AML-193 (cell line): ENCODE results near the gene GAGE12F.
"Not testable (repeated sequence)": the region's sequence is repeated elsewhere in the genome, so short reads cannot be mapped to it uniquely, and the experiment has no call there.

Experiments
- DNase-seq, 2 experiments: peaks; one replicate each; lab custom pipeline; 2025; lab: John Stamatoyannopoulos, UW

GAGE12F gene

GRCh38 chrX:49560542-49560941 is at the start of gene GAGE12F:
Gene GAGE12F (plus strand): TSS chrX:49560842. CDS start chrX:49561997, 1,155 bp downstream.
- not testable (repeated sequence) for DNase-seq

- not testable (repeated sequence) for DNase-seq
These were observed 28.8 kb upstream of the GAGE12F start, which contains the start of gene GAGE12C for GRCh38 chrX:49531877-49532276. Gene GAGE12C (plus strand): TSS chrX:49532177. CDS start chrX:49533332, 1,155 bp downstream.

- not testable (repeated sequence) for DNase-seq
These were observed 19.2 kb upstream of the GAGE12F start, which contains the start of gene GAGE12D for GRCh38 chrX:49541433-49541832. Gene GAGE12D (plus strand): TSS chrX:49541733. CDS start chrX:49542888, 1,155 bp downstream.

GRCh38 chrX:49550989-49551388 is 9.7 kb upstream of the GAGE12F start, which contains the start of gene GAGE12E:
Gene GAGE12E (plus strand): TSS chrX:49551289. CDS start chrX:49552444, 1,155 bp downstream.
- not testable (repeated sequence) for DNase-seq

GRCh38 chrX:49568728-49569127 is 8.1 kb downstream of the GAGE12F start:
- DNase-seq, result not testable (repeated sequence)

GRCh38 chrX:49569152-49569551 is 8.5 kb downstream of the GAGE12F start:
- not testable (repeated sequence) for DNase-seq

- DNase-seq, result not testable (repeated sequence)
These were observed 9.5 kb downstream of the GAGE12F start, which contains the start of gene GAGE12G for GRCh38 chrX:49570100-49570499. Gene GAGE12G (plus strand): TSS chrX:49570400. CDS start chrX:49571555, 1,155 bp downstream.

GRCh38 chrX:49579649-49580048 is 19.0 kb downstream of the GAGE12F start, which contains the start of gene GAGE12H:
Gene GAGE12H (plus strand): TSS chrX:49579949. CDS start chrX:49581104, 1,155 bp downstream.
- not testable (repeated sequence) for DNase-seq

GRCh38 chrX:49589196-49589595 is 28.6 kb downstream of the GAGE12F start, which contains the start of gene GAGE2A:
Gene GAGE2A (plus strand): TSS chrX:49589496. CDS start chrX:49590651, 1,155 bp downstream.
- not testable (repeated sequence) for DNase-seq

GRCh38 chrX:49589769-49590478 is 29.3 kb downstream of the GAGE12F start:
- not testable (repeated sequence) for DNase-seq

GRCh38 chrX:49590488-49590887 is 29.8 kb downstream of the GAGE12F start:
- not testable (repeated sequence) for DNase-seq

GRCh38 chrX:49598720-49599119 is 38.1 kb downstream of the GAGE12F start, which contains the start of gene GAGE1:
Gene GAGE1 (plus strand): TSS chrX:49599020. CDS start chrX:49600175, 1,155 bp downstream.
- not testable (repeated sequence) for DNase-seq

GRCh38 chrX:49610718-49611310 is 50.2 kb downstream of the GAGE12F start:
- no peak for DNase-seq
